ENCODE data around the gene KRTAP5-2.
A peak's percentile ranks its signal among the peaks of the same experiment; 100 is the strongest.

KRTAP5-2 gene

DNA sequence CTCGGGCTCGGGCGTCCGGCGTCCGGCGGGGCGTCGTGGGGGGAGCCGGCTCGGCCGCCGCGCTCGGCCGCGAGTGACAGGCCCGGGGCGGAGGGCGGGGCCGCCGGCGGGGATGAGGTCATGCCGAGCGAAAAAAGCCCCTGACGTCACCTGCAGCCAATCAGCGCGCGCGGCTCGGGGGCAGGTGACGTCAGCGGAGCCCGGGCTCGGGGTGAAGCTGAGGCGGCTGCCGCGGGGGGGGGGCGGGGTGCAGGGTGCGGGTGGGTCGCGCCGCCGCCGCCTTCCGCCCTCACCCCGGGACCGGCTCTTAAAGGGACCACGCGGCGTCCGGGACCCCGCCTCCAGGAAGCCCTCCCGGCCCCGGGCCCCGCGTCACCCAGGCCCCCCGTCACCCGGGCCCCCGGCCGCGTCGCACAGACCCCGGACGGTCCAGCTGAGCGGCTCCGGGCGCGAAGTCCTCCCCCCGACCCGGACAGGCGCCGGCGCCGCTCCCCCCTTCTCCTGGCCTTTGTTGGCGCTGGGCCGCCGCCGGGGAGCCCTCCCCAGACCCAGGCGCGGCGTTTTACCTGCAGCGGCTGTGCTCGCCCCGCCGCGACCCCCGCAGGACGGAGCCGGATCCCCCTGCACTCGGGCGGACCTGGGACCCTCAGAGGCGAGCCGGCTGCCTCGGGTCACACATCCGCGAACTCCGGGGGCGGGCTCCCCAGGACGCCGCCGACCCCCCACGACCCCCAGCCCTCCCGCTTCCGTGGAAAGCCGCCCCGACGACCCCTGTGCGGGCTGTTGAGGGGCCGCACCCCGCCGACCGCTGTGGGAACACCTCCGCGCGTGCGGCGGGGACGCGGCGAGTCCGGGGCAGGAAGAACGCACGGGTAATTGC lies 25.7 kb downstream of the KRTAP5-2 start, which contains the start of gene DUSP8:
Gene DUSP8, minus strand, starts transcription at position 75 of the 880 bp plus-strand sequence. CDS start 6,445 bp downstream, outside the sequence.
- H3K9me3 ChIP-seq (ENCODE audit: control insufficient read depth, insufficient read depth, low read depth, low read length): no peaks in the 10 kb centered on the region
- peaks cover 27% of the 10 kb centered on the region for H3K4me1 ChIP-seq (ENCODE audit: control insufficient read depth, insufficient read depth, low read length)
- no peak within 1 kb of the TSS; the same call in 1 of the 2 replicates for H3K27ac ChIP-seq (ENCODE audit: low read depth, low read length)
- peak within 1 kb of the TSS; percentile 61 for H3K4me3 ChIP-seq (ENCODE audit: low read depth, low read length)
- H3K36me3 ChIP-seq (ENCODE audit: control insufficient read depth, insufficient read depth, low read length): no peaks in the 10 kb centered on the region
- peaks cover 71% of the 10 kb centered on the region for H3K27me3 ChIP-seq (ENCODE audit: control insufficient read depth, insufficient read depth, low read length)
- H3K9ac ChIP-seq (ENCODE audit: low read length): peak within 1 kb of the TSS; percentile 36

DNA sequence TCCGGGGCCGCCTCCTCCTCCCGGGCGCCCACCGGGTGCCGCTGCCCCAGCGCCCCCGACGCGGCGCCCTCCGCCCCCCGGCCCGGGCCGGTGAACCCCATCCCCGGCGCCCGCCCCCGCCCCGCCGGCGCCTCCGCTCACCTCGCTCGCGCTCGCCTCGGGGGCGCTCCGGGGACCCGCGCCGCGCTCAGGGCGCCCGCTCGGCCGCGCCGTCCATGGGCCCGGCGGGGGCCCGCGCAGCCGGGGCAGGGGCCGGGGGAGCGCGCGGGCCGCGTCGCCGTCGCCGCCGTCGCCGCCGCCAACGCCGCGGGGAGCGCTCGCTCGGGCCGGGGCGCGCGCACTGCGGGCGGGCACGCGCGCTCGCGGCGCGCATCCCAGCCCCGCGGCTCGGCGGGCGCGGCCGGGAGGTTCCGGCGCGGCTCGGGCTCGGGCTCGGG lies 26.3 kb downstream of the KRTAP5-2 start:
- Histone ChIP-seq H3K36me3 (ENCODE audit: control insufficient read depth, insufficient read depth, low read length) (no peaks in the 10 kb centered on the region), H3K4me3 (ENCODE audit: low read depth, low read length) (peak overlapping the region; percentile 61; the same call in 1 of the 2 replicates), H3K4me1 (ENCODE audit: control insufficient read depth, insufficient read depth, low read length) (peaks cover 31% of the 10 kb centered on the region), H3K27me3 (ENCODE audit: control insufficient read depth, insufficient read depth, low read length) (peaks cover 71% of the 10 kb centered on the region), H3K27ac (ENCODE audit: low read depth, low read length) (no peak overlapping the region), H3K9ac (ENCODE audit: low read length) (no peak overlapping the region), H3K9me3 (ENCODE audit: control insufficient read depth, insufficient read depth, low read depth, low read length) (no peaks in the 10 kb centered on the region)

DNA sequence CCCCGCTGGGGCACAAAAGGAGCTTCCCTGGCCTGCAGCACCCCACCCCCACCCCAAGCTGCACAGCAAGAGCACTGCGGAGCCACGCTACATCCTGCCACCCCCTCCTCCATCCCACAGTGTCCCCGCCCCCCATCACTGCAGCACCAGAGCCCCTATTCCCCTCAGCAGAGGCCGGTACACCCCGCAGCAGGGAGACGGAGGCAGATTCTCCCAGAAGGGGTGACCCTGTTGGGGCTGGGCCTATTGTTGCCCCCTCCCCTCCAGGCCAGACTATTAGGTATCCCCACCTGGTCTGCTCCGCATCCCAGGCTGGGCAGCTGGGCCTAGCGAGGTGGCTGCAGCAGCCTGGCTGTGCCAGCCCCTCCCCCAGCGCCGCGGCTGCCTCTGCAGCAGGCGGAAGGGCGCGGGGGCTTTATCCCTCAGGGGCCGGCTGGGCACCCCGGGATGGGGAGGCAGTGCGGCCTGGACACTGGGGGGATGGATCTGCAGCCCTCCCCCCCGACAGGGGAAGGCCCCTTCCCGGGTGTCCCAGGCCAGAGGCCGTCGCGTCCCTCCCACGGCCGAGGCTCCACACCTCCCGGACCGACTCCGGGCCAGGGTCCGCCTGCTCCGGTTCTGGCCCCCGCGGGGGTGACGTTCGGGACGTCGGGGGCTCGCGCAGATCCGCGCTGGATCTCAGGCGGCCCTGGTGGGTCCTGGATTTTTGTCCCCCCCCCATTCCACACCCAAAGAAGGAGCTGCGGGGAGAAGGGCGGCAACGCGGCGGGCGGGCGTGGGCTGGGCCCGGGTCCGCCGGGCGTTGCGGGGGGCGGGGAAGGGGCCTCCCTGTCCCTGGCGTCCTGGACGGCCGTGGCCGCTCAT lies 27.0 kb downstream of the KRTAP5-2 start:
- H3K9ac ChIP-seq (ENCODE audit: low read length): peak overlapping the region; percentile 36
- peaks cover 31% of the 10 kb centered on the region for H3K4me1 ChIP-seq (ENCODE audit: control insufficient read depth, insufficient read depth, low read length)
- H3K4me3 ChIP-seq (ENCODE audit: low read depth, low read length): peak overlapping the region; percentile 61
- H3K27ac ChIP-seq (ENCODE audit: low read depth, low read length): no peak overlapping the region; the same call in 1 of the 2 replicates
- H3K9me3 ChIP-seq (ENCODE audit: control insufficient read depth, insufficient read depth, low read depth, low read length): no peaks in the 10 kb centered on the region
- H3K36me3 ChIP-seq (ENCODE audit: control insufficient read depth, insufficient read depth, low read length): no peaks in the 10 kb centered on the region
- peaks cover 68% of the 10 kb centered on the region for H3K27me3 ChIP-seq (ENCODE audit: control insufficient read depth, insufficient read depth, low read length)

DNA sequence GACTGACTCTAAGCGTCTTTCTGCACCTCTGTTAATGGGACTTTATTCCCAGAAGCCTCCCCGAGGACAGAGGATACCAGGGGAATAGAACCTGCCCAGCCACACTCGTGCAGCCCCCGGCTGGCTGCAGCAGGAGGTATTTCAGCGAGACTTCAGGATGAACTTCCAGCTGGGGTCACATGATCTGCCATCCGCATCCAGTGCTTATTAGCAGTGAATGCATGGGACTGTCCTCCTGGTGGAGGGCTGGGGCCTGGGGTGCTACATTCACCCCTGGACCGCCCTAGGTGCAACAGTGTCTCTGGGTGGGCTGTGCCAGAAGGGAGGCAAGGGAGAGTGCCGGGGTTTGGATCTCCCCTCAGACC lies 27.6 kb downstream of the KRTAP5-2 start:
- H3K27ac ChIP-seq (ENCODE audit: low read depth, low read length): no peak overlapping the region
- H3K4me1 ChIP-seq (ENCODE audit: control insufficient read depth, insufficient read depth, low read length): peaks cover 31% of the 10 kb centered on the region
- no peaks in the 10 kb centered on the region for H3K36me3 ChIP-seq (ENCODE audit: control insufficient read depth, insufficient read depth, low read length)
- H3K4me3 ChIP-seq (ENCODE audit: low read depth, low read length): peak overlapping the region; percentile 61; the same call in 1 of the 2 replicates
- H3K9ac ChIP-seq (ENCODE audit: low read length): no peak overlapping the region
- peaks cover 64% of the 10 kb centered on the region for H3K27me3 ChIP-seq (ENCODE audit: control insufficient read depth, insufficient read depth, low read length)
- H3K9me3 ChIP-seq (ENCODE audit: control insufficient read depth, insufficient read depth, low read depth, low read length): no peaks in the 10 kb centered on the region

DNA sequence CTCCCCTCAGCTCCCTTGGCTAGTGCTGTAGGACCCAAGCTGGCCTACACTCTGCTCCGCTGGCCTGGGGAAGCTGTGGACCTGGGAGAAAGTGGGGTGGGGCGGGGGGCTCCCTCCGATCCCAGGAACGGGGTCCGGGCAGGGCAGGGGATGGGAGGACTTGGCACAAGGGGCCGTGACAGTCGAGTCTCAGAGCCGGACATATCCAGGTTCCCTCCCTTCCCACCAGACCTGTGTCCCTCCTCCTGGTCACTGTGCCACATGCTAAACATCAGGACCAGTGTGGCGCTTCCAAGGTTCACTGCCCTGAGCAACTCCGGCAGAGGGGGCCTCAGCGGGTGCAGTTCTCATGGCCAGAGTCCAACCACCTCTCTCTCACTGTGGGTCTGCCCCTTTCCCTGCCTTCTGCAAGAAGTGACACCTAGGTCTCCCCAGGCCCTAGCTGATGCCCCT lies 28.1 kb downstream of the KRTAP5-2 start:
- Histone ChIP-seq H3K27me3 (ENCODE audit: control insufficient read depth, insufficient read depth, low read length) (peaks cover 64% of the 10 kb centered on the region), H3K27ac (ENCODE audit: low read depth, low read length) (no peak overlapping the region), H3K4me3 (ENCODE audit: low read depth, low read length) (no peak overlapping the region), H3K9ac (ENCODE audit: low read length) (no peak overlapping the region), H3K36me3 (ENCODE audit: control insufficient read depth, insufficient read depth, low read length) (no peaks in the 10 kb centered on the region), H3K4me1 (ENCODE audit: control insufficient read depth, insufficient read depth, low read length) (peaks cover 33% of the 10 kb centered on the region), H3K9me3 (ENCODE audit: control insufficient read depth, insufficient read depth, low read depth, low read length) (no peaks in the 10 kb centered on the region)

DNA sequence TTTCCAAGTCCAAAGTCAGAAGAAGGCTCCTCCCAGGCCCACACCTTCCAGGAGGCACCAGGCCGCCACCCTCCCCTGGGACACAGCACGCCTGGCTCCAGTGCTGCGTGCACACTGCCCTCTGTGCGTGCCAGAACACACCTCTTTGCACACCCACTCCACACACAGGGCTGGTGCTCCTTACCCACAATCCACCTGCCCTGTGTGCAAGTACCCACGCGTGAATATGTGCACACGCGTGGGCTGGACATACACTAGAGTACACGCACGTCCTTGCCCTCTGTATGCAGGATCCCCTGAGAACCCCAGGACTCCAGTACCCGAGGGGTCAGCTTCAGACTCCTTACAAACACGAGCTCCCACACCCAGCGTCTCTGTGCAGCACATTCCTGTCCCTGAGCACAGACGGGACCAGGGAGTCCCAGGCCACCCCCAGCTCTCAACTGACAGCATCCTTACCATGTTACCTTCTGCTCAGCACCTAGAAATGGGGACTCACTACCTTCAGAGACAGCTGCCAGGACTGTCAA lies 28.8 kb downstream of the KRTAP5-2 start:
- H3K9ac ChIP-seq (ENCODE audit: low read length): no peak overlapping the region
- H3K4me3 ChIP-seq (ENCODE audit: low read depth, low read length): no peak overlapping the region
- no peaks in the 10 kb centered on the region for H3K36me3 ChIP-seq (ENCODE audit: control insufficient read depth, insufficient read depth, low read length)
- no peaks in the 10 kb centered on the region for H3K9me3 ChIP-seq (ENCODE audit: control insufficient read depth, insufficient read depth, low read depth, low read length)
- H3K27me3 ChIP-seq (ENCODE audit: control insufficient read depth, insufficient read depth, low read length): peaks cover 58% of the 10 kb centered on the region
- no peak overlapping the region for H3K27ac ChIP-seq (ENCODE audit: low read depth, low read length)
- peaks cover 39% of the 10 kb centered on the region for H3K4me1 ChIP-seq (ENCODE audit: control insufficient read depth, insufficient read depth, low read length)

DNA sequence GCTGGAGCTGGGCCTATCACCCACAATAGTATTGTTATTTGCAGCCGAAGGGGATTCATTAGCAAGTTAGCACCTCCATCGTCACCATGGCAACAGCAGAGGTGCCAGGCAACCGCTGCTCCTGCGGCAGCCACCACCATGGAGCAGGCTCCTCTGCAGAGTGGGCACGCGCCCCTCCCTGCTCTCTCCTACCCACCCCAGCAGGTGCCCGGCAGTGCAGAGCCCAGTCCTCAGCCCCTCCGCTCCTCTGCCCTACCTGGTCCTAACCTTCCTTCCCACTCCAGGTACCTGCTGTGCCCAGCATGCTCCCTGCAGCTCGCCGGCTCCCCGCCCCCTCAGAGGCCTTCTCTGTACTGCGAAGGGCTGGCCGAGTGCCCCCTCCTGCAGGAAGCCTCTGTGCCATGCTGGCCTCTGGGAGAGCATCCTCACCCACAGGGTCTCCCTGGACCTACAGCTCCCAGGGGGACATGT lies 29.6 kb downstream of the KRTAP5-2 start:
- Histone ChIP-seq H3K9me3 (ENCODE audit: control insufficient read depth, insufficient read depth, low read depth, low read length) (no peaks in the 10 kb centered on the region), H3K9ac (ENCODE audit: low read length) (no peak overlapping the region), H3K27ac (ENCODE audit: low read depth, low read length) (no peak overlapping the region), H3K36me3 (ENCODE audit: control insufficient read depth, insufficient read depth, low read length) (no peaks in the 10 kb centered on the region), H3K4me1 (ENCODE audit: control insufficient read depth, insufficient read depth, low read length) (peaks cover 44% of the 10 kb centered on the region), H3K27me3 (ENCODE audit: control insufficient read depth, insufficient read depth, low read length) (peaks cover 50% of the 10 kb centered on the region), H3K4me3 (ENCODE audit: low read depth, low read length) (peak overlapping the region; percentile 12; the same call in 1 of the 2 replicates)

DNA sequence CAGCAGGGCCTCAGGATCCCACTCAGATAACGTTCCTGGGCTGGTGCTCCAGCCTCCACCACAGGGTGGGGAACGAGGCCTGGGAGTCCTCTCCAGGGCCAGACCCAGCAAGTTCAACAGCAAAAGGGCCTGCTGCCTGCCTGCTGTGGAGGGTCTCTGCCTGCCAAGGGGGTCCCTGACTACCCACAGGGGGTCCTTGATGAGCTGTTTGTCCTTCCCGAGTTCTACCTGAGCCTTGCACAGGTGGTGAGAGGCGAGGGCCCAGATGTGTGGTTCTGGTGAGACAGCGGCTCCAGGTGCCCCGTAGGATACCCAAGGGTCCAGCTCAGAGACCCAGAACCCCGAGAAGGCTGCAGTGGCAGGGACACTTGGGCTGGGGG lies 30.4 kb downstream of the KRTAP5-2 start:
- no peaks in the 10 kb centered on the region for H3K9me3 ChIP-seq (ENCODE audit: control insufficient read depth, insufficient read depth, low read depth, low read length)
- H3K27me3 ChIP-seq (ENCODE audit: control insufficient read depth, insufficient read depth, low read length): peaks cover 42% of the 10 kb centered on the region
- H3K4me3 ChIP-seq (ENCODE audit: low read depth, low read length): no peak overlapping the region
- no peaks in the 10 kb centered on the region for H3K36me3 ChIP-seq (ENCODE audit: control insufficient read depth, insufficient read depth, low read length)
- no peak overlapping the region for H3K27ac ChIP-seq (ENCODE audit: low read depth, low read length)
- H3K9ac ChIP-seq (ENCODE audit: low read length): no peak overlapping the region
- peaks cover 40% of the 10 kb centered on the region for H3K4me1 ChIP-seq (ENCODE audit: control insufficient read depth, insufficient read depth, low read length)

DNA sequence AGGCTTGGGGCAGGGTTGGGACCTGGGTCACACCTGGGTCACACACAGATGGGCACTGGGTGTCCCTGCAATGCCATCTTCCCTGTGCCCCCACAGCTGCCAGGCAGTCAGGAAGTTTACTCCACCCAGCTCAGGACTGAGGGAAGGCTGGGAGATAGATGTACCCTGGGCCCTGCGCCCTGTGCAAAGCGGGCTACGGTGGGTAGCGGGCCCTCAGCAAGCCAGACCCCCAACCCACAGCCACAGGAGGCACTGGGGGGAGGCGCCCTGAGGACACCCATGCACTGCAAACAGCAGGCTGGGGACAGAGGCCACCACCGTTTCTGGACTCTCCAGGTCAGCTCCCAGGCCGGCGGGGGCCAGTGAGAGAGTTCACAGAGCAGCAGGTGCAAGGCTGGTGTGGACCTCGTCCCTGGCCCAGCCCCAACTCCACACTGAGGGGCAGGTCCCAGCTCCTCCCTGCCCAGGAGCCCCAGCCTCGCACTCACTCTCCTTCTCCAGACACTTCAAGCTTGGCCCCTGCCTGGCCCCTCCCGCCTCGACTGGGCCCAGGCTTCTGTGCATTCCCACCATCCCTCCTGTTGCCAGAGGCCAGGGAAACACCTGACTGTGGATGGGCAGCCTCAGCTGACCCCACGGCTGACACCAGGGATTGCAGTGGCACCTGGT lies 30.9 kb downstream of the KRTAP5-2 start:
- Histone ChIP-seq H3K36me3 (ENCODE audit: control insufficient read depth, insufficient read depth, low read length) (peaks cover 3% of the 10 kb centered on the region; the same call in 1 of the 2 replicates), H3K4me3 (ENCODE audit: low read depth, low read length) (no peak overlapping the region), H3K4me1 (ENCODE audit: control insufficient read depth, insufficient read depth, low read length) (peaks cover 40% of the 10 kb centered on the region), H3K27me3 (ENCODE audit: control insufficient read depth, insufficient read depth, low read length) (peaks cover 38% of the 10 kb centered on the region), H3K27ac (ENCODE audit: low read depth, low read length) (no peak overlapping the region), H3K9me3 (ENCODE audit: control insufficient read depth, insufficient read depth, low read depth, low read length) (no peaks in the 10 kb centered on the region), H3K9ac (ENCODE audit: low read length) (no peak overlapping the region)

DNA sequence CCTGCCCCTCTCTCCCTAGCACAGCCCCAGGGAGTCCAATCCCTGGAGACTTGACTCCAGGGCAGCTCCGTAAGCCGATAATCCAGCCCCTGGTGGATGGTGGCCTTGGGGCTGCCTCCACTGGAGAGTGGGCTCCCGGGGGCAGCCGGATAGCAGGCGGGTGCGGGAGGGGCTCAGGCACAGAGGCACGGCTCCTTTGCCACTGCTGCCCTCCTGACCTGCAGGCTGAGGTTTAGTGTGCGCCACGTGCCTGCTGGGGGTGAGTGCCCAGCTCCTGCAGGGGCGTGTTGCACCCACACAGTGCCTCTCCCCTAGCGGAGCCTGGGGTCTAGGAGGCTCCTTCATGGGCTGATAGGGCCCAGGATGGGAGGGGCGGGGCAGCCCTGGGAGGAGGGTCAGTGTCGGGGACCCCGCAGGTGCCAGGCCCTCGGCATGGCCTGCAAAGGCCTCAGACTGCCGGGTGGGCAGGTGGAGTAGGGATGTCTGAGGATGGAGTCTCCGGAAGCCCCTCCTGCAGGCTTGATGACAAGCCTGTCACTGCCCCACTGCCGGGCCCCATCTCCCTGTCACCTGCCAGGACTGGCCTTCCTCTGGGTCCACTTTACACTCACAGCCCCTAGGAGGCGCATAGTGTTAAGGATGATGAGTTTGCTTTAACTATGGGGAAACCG lies 31.6 kb downstream of the KRTAP5-2 start:
- no peak overlapping the region for H3K27ac ChIP-seq (ENCODE audit: low read depth, low read length)
- no peaks in the 10 kb centered on the region for H3K9me3 ChIP-seq (ENCODE audit: control insufficient read depth, insufficient read depth, low read depth, low read length)
- no peak overlapping the region for H3K4me3 ChIP-seq (ENCODE audit: low read depth, low read length)
- peaks cover 40% of the 10 kb centered on the region for H3K4me1 ChIP-seq (ENCODE audit: control insufficient read depth, insufficient read depth, low read length)
- peaks cover 38% of the 10 kb centered on the region for H3K27me3 ChIP-seq (ENCODE audit: control insufficient read depth, insufficient read depth, low read length)
- no peak overlapping the region for H3K9ac ChIP-seq (ENCODE audit: low read length)
- H3K36me3 ChIP-seq (ENCODE audit: control insufficient read depth, insufficient read depth, low read length): peaks cover 4% of the 10 kb centered on the region; the same call in 1 of the 2 replicates

Data from HUES6 (cell line).